GM10847 (cell line): ENCODE data around the gene ATXN7L3.

Experiments
- POLR2A ChIP-seq: IDR thresholded peaks from 2 replicates; pipeline ENCODE4 v1.6.1; 2011; ENCODE audit not compliant: insufficient read length; ENCODE audit errors: extremely low read depth

Gene ATXN7L3

DNA sequence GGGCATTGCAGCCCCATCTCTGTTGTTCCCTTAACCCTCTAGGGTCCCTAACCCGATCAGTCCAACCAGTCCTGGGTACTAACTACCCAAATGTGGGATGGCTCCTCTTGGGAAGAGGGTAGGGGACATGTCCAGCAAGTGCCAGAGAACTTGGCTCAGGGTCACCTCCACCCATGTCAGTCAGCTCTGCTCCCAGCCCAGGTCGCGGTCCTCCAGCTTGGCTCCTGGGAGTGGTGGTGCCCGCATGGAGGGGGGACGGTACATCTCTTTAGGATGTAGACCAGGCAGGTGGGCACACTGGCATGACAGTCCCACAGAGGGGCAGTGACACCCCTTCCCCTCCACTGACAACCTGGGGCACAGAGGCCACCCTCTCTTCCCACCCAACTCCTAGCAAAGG lies 6.9 kb downstream of the ATXN7L3 start:
- no peak for TF ChIP-seq POLR2A

DNA sequence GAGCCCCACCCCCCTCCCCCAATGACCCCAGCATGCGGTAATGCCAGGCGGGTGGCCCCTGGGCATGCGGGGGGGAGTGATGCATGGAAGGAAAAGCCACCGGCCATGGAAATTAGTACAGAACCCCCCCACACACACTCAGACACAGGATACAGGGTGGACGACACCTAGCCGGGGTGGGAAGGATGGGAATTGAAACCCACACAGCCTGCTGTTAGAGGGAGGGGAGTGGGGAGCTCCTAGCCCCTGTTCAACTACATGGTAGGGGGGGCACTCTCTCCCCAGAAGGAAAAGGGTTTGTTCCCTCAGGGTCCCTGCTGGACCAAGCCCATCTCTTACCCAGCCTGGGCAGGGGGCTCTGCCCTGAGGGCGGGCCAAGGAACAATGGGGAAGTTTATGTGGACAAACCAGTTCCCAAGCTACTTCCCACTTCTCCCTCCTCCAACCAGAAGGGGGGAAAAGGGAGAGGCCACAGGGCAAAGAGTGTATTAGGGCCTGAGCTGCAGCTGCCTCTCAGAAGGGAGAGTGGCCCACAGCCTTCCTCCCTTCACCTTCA lies 7.7 kb downstream of the ATXN7L3 start:
- no peak for TF ChIP-seq POLR2A

DNA sequence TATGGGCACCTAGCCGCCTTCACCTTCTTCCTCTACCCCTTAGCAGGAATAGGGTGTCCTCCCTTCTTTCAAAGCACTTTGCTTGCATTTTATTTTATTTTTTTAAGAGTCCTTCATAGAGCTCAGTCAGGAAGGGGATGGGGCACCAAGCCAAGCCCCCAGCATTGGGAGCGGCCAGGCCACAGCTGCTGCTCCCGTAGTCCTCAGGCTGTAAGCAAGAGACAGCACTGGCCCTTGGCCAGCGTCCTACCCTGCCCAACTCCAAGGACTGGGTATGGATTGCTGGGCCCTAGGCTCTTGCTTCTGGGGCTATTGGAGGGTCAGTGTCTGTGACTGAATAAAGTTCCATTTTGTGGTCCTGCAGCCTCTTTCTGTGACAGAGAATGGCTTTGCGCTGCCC lies 8.3 kb downstream of the ATXN7L3 start:
- no peak for TF ChIP-seq POLR2A

DNA sequence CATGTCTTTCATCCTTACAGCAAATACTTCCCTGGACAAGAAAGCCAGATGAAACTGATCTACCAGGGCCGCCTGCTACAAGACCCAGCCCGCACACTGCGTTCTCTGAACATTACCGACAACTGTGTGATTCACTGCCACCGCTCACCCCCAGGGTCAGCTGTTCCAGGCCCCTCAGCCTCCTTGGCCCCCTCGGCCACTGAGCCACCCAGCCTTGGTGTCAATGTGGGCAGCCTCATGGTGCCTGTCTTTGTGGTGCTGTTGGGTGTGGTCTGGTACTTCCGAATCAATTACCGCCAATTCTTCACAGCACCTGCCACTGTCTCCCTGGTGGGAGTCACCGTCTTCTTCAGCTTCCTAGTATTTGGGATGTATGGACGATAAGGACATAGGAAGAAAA lies 9.2 kb downstream of the ATXN7L3 start:
- no peak for TF ChIP-seq POLR2A

DNA sequence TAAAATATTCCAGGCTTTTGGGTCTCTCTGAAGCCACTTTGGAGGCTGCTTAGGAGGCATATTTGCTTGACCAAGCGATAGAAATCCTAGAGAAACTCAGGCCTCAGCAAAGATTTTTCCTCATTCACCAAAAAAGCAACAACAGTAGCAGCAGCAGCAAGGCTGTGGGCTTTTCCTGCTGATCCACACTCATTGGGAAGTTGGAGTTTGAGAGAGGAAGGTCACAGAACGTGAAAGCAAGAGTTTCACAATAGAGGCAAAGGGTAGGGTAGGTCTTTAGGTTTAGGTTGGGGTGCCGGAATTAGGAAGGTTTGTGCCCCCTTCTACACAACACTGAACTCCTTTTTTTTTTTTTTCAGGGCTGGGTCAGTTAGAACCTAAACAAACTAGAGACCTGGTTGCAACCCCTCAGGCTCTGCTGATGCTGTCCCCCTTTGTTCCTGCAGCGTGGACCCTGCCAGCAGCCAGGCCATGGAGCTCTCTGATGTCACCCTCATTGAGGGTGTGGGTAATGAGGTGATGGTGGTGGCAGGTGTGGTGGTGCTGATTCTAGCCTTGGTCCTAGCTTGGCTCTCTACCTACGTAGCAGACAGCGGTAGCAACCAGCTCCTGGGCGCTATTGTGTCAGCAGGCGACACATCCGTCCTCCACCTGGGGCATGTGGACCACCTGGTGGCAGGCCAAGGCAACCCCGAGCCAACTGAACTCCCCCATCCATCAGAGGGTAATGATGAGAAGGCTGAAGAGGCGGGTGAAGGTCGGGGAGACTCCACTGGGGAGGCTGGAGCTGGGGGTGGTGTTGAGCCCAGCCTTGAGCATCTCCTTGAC lies 10.9 kb downstream of the ATXN7L3 start:
- no peak for TF ChIP-seq POLR2A

DNA sequence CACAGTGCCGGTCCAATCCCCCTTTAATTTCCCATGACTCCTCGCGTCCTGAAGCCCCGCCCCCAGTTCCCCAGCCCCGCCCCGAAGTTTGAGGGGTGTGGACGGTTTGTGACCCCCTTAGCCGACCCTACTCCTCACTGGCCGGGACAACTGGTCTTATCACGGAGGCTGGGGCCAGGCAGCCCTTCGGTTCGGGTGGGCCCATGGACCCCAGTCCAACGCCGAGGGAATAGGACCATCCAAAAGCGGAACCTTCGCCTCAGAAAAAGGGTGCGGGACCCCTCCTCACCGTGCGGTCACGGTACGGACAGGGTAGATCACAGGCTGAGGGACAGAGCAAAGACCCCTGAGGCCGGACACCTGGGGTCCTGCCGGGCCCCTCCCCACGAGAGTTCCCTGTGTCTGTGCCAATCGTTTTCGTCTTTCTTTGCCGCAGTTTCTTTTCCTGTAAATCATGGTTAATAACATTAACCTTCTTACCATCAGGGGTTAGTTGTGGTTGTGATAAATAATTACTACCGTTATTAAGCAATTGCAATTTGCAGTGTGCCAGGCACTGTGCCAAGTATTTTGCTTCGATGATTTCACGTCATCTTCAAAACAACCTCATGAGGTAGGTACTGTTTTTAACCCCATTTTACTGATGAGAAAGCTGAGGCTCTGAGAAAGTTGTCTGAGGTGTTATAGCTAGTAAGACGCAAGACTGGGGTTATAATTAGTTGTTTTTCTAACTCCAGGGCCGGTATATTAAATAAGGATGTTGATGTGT lies 12.4 kb downstream of the ATXN7L3 start:
- no peak for TF ChIP-seq POLR2A

DNA sequence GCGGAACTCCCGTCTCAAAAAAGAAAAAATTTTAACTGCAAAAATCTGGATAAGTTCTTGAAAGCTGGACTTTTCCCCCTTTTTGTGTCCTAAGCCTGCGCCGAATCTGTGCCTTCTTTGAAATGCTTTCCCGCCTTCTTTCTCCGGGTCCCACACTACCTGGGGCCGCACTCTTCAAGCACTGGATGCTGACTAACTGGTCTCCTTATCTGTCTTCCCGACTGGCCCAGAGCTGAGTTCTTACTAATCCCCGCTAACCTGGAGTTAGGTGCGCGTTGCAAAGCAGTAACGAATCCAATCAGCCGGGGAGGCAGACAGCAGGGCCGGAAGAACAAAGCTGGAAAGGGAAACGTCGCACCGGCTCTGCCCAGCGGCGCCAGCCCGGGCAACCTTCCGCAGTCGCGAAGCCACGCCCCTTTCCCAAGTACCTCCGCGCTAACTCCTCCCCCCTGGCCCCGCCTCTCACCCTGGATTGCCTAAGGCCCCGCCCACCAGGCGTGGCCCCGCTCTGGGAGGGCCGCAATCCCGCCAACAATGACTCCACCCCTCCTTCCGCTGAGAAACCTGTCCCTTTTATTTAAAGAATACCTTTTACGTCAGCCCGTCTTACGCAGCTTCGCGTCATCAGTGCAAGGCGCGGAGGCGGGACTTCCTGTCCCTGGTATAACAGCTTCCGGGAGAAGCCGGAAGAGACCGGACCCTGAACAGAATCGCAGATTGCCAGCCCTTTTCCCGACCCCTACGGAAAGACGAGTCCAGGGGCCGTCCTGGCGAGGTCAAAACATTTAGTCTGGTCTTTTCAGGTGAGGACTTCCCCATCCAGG lies 13.2 kb downstream of the ATXN7L3 start, which contains the start of gene TMUB2:
Gene TMUB2, plus strand, starts transcription at position 666 of the 824 bp plus-strand sequence. CDS start 737 bp downstream, outside the sequence.
- TF ChIP-seq POLR2A, result peak; percentile 85

DNA sequence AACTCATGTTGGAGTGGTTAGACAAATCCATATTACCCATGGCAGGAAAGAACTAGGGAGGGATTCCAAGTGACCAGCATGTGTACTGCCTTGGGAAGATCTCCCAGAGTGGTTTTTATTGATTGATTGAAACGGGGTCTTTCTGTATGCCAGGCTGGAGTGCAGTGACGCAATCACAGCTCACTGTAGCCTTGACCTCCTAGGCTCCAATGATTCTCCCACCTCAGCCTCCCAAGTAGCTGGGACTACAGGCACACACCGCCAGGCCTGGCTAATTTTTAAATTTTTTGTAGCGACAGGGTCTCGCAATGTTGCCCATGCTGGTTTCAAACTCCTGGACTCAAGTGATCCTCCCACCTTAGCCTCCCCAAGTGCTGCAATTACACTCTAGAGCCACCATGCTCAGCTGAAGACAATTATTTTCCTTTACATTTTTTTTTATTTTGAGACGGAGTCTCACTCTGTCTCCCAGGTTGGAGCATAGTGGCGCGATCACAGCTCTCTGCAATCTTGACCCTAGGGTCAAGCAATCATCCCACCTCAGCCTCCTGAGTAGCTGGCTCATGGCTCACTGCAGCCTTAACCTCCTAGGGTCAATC lies 15.4 kb downstream of the ATXN7L3 start:
- TF ChIP-seq POLR2A, result no peak

DNA sequence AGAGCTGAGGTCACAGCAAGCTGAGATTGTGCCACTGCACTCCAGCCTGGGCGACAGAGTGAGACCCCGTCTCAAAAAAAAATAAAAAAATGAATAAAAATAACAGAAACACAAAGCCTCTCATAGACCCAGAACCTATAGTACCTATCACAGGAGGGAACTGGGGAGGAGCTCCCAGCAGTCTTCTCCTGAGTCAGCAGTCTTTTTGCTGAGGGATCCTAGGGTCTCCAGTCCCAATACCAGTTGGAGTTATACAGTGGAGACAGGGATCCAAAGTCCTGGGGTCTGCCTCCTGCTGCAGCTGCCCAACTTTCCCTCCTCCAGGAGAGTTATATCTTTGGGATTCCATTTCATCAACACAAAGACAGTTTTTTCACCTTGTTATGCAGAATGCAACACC lies 16.7 kb downstream of the ATXN7L3 start:
- TF ChIP-seq POLR2A, result no peak

DNA sequence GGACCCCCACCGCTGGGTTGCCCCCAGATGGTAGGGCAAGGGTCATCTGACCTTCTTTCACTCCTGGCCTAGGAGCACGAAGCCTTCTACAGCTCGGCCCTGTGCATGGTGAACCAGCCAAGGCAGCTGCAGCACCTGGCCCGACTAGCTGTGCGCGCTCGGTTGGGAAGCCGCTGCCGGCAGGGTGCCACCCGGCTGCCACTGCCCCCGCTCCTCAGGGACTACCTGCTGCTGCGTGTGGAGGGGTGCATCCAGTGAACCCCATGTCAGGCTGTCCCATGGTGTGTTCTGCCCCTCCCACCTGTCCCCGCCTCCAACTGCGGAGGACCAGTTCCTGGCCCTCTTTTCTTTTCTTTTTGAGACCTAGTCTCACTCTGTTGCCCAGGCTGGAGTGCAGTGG lies 21.6 kb downstream of the ATXN7L3 start:
- TF ChIP-seq POLR2A, result no peak

DNA sequence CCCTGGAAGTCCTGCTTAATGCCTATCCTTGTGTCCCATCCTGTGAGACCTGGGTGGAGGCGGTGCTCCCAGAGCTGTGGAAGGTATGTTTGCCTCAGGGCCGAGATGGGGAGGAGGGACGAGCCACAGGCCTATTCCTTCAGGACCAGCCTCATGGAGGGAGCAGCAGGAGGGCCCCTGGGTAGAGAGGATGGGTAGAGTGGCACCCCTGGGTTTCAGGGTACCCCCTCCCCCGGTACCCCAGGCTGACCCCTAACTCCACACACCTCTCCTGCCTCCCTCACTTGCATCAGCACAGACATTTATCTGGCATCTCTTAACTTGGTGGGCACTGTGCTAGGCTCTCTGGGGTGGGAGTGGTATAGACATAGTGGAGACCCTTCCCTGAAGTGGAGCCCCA lies 22.0 kb downstream of the ATXN7L3 start:
- TF ChIP-seq POLR2A, result no peak

DNA sequence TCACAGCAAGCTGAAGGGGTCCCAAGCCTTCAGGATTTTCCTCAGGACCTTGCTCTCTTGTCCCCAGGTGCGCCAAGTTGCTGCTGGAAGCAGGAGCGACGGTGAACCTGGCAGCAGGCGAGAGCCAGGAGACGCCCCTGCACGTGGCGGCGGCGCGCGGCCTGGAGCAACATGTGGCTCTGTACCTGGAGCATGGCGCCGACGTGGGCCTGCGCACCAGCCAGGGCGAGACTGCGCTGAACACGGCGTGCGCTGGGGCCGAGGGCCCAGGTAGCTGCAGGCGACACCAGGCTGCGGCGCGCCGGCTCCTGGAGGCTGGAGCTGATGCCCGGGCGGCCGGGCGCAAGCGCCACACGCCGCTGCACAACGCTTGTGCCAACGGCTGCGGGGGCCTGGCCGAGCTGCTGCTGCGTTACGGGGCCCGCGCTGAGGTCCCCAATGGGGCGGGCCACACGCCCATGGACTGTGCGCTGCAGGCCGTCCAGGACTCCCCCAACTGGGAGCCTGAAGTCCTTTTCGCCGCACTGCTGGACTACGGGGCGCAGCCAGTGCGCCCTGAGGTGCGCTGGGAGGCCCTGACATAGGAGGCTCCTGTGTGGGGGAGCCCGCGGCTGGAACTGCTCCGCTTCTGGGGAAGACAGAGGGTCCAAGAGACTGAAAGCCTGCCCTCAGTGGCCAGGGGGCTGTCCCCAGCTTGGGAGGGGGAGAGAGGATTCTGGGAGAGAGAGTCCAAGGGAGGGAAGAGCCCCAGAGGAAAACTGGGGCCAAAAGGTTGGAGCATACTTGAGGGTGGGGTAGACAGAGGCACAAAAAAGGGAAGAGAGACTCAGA lies 22.8 kb downstream of the ATXN7L3 start:
- no peak for TF ChIP-seq POLR2A

DNA sequence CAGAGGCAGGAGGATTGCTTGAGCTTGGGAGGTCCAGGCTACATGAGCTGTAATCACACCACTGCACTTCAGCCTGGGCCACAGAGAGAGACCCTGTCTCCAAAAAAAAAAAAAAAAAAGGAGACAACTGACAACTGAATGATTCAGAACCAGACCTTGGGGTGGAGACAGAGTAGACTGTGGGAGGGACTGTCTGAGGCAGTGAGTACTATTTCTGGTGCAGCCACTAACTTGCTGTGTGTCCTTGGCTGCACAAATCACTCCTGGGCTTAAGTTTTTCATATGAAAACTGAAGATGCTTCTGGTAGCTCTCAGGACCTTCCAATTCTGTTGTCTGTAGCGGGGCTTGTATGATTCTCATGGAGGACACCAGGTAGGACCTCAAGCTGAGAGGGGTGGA lies 23.4 kb downstream of the ATXN7L3 start:
- TF ChIP-seq POLR2A, result no peak

DNA sequence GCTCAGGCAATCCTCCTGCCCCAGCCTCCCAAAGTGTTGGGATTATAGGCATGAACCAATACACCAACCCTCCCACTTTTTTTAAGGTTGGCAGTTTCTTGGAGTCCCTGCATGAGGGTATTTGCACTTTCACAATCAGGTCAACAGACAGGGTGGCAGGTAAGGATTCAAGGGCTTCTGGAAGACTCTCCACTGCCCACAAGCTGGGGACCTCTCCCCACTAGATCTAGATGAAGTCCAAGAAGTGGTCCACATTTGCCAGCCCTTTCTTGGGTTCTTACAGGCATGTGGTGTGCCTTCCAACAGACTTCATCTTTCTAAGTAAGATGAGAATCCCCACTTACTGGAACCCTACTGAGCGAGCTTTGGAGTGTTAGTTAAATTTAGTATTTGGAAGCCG lies 25.3 kb downstream of the ATXN7L3 start:
- TF ChIP-seq POLR2A, result no peak
